H1 (cell line): ENCODE results near the gene ARHGEF6. TPM values are rescaled to one million over a fixed set of nuclear protein-coding genes. Genes with fewer than 3 reads are reported as not detected.

Source experiments
- CHD7 ChIP-seq: fragments of 300-600 bp; sonication (generic); IDR thresholded peaks from 2 replicates; pipeline ENCODE4 v1.7.1; 2012; ENCODE audit warnings: low read length, moderate library complexity, mild to moderate bottlenecking, inconsistent platforms; ENCODE audit not compliant: insufficient replicate concordance
- polyA plus RNA-seq, 7 experiments: library from polyadenylated mRNA; depleted of rRNA in 3 of 7; stranded (reverse) in 5 of 7; unstranded in 2 of 7; fragments of >200 nt in 5 of 7; fragments of 200-250 nt in 2 of 7; gene quantifications; 1 replicate in 5 of 7; 2 replicates in 1 of 7; 4 replicates in 1 of 7; pipeline versions ENCODE4 v1.2.1 to v1.2.3, GENCODE V29; 2011 to 2013; ENCODE audit warnings: missing spikeins in 2 of 7, mixed read lengths in 2 of 7
- total RNA-seq: library from RNA; stranded (reverse); fragmentation: NEBNext Ultra II Directional; extraction: Animal tissue kit (Norgen Biotek cat#: 25700); gene quantifications from 2 replicates; pipeline ENCODE4 v1.2.1, GENCODE V29; 2021
- TF ChIP-seq, protein P1 (sequence below): IDR thresholded peaks from 2 replicates; pipeline ENCODE4 v1.6.1; 2012; ENCODE audit warnings: low read length, inconsistent platforms

ARHGEF6 gene
- total and polyA plus RNA-seq, 2 of the 8 experiments (the other 6 are each of a cell fraction or from before 2014, with no cell fraction given): 3.6 to 3.7 TPM

GRCh38 chrX:136667446-136668168, 113.1 kb downstream of the ARHGEF6 start (continued):
- TF ChIP-seq CHD7: no peak
- TF ChIP-seq, protein P1, sequence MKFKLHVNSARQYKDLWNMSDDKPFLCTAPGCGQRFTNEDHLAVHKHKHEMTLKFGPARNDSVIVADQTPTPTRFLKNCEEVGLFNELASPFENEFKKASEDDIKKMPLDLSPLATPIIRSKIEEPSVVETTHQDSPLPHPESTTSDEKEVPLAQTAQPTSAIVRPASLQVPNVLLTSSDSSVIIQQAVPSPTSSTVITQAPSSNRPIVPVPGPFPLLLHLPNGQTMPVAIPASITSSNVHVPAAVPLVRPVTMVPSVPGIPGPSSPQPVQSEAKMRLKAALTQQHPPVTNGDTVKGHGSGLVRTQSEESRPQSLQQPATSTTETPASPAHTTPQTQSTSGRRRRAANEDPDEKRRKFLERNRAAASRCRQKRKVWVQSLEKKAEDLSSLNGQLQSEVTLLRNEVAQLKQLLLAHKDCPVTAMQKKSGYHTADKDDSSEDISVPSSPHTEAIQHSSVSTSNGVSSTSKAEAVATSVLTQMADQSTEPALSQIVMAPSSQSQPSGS: no peak
